Calu3 (cell line): ENCODE data around the gene CLIP2. TPM values are rescaled to one million over a fixed set of nuclear protein-coding genes. Genes with fewer than 3 reads are reported as not detected.
"Not testable (repeated sequence)": the region's sequence is repeated elsewhere in the genome, so short reads cannot be mapped to it uniquely, and the experiment has no call there.

ENCODE experiments used
- BruUV-seq: library from RNA; stranded (reverse); fragments of 400-500 nt; replicated peaks from 2 replicates; lab custom pipeline; 2021; lab: Mats Ljungman, UMichigan
- CTCF ChIA-PET: fragments of 300-600 bp; sonication (Branson Sonifier 250); formaldehyde crosslinking; loops from one replicate; lab custom pipeline; 2022; ENCODE audit warnings: antibody characterized with exemption; lab: Charles Lee
- DNase-seq: peaks from one replicate; pipeline ENCODE4 v3.0.0; 2022
- H3K27ac Mint-ChIP-seq: one replicate; pipeline ENCODE4 v1.8.0; 2022; ENCODE audit warnings: mixed read lengths; ENCODE audit not compliant: unreplicated experiment
- H3K27me3 Mint-ChIP-seq: one replicate; pipeline ENCODE4 v1.8.0; 2022; ENCODE audit warnings: mixed read lengths; ENCODE audit not compliant: unreplicated experiment
- H3K36me3 Mint-ChIP-seq: one replicate; pipeline ENCODE4 v1.8.0; 2022; ENCODE audit warnings: mild to moderate bottlenecking, moderate library complexity, mixed read lengths; ENCODE audit not compliant: insufficient read depth, unreplicated experiment
- H3K4me1 Mint-ChIP-seq: one replicate; pipeline ENCODE4 v1.8.0; 2022; ENCODE audit warnings: mild to moderate bottlenecking, low read depth, mixed read lengths; ENCODE audit not compliant: unreplicated experiment
- H3K4me3 Mint-ChIP-seq: one replicate; pipeline ENCODE4 v1.8.0; 2022; ENCODE audit warnings: mild to moderate bottlenecking, low read depth, moderate library complexity, mixed read lengths; ENCODE audit not compliant: unreplicated experiment
- H3K9me3 Mint-ChIP-seq: one replicate; pipeline ENCODE4 v1.8.0; 2022; ENCODE audit warnings: low read depth, mixed read lengths; ENCODE audit not compliant: unreplicated experiment
- CTCF ChIP-seq: fragments of 200-600 bp; IDR thresholded peaks from one replicate; pipeline ENCODE4 v1.8.0; 2022; ENCODE audit warnings: antibody characterized with exemption; ENCODE audit not compliant: unreplicated experiment
- intact Hi-C: fragments of 100-400 bp; cut with micrococcal nuclease; formaldehyde crosslinking; loops from one replicate; pipeline ENCODE4 v1.10.0; 2022; ENCODE audit not compliant: unreplicated experiment
- total RNA-seq: library from RNA; stranded (reverse); gene quantifications from 2 replicates; pipeline ENCODE4 v1.2.3, GENCODE V29; 2022

The CLIP2 gene
- total RNA-seq, 1 experiment from 2014 or later, result 22.4 TPM

- Mint-ChIP-seq H3K27me3 (no peaks in the 10 kb centered on the region), H3K36me3 (peaks cover 17% of the 10 kb centered on the region), H3K27ac (no peak overlapping the region), H3K4me1 (no peaks in the 10 kb centered on the region), H3K4me3 (no peak overlapping the region), H3K9me3 (no peaks in the 10 kb centered on the region)
- BruUV-seq, result no TSS peak
- DNase-seq, result no peak
- CTCF ChIA-PET, result no interaction called here
- no peak for TF ChIP-seq CTCF
- intact Hi-C loops, result no loop called here
Measured at GRCh38 chr7:74375726-74376220, 86.6 kb downstream of the CLIP2 start.

- BruUV-seq, result no TSS peak
- no peaks in the 10 kb centered on the region for H3K4me1 Mint-ChIP-seq
- CTCF ChIA-PET, result no interaction called here
- DNase-seq, result no peak
- H3K4me3 Mint-ChIP-seq, result no peak overlapping the region
- TF ChIP-seq CTCF, result no peak
- no peaks in the 10 kb centered on the region for H3K9me3 Mint-ChIP-seq
- H3K27ac Mint-ChIP-seq, result no peak overlapping the region
- peaks cover 18% of the 10 kb centered on the region for H3K36me3 Mint-ChIP-seq
- intact Hi-C loops, result no loop called here
- no peaks in the 10 kb centered on the region for H3K27me3 Mint-ChIP-seq
Measured at GRCh38 chr7:74376256-74377036, 87.2 kb downstream of the CLIP2 start.

- H3K9me3 Mint-ChIP-seq, result no peaks in the 10 kb centered on the region
- no peaks in the 10 kb centered on the region for H3K4me1 Mint-ChIP-seq
- CTCF ChIA-PET, result interaction anchor here (0.5 to 0.6 kb wide), 2 partner anchors 97 to 453 kb away, joined by 4 read pairs; no protein-coding TSS in a partner anchor
- H3K27ac Mint-ChIP-seq, result no peak overlapping the region
- no peak overlapping the region for H3K4me3 Mint-ChIP-seq
- TF ChIP-seq CTCF, result no peak
- intact Hi-C loops, result no loop called here
- no TSS peak for BruUV-seq
- H3K27me3 Mint-ChIP-seq, result no peaks in the 10 kb centered on the region
- no peak for DNase-seq
- H3K36me3 Mint-ChIP-seq, result peaks cover 27% of the 10 kb centered on the region
Measured at GRCh38 chr7:74379938-74380337, 90.7 kb downstream of the CLIP2 start.

DNA sequence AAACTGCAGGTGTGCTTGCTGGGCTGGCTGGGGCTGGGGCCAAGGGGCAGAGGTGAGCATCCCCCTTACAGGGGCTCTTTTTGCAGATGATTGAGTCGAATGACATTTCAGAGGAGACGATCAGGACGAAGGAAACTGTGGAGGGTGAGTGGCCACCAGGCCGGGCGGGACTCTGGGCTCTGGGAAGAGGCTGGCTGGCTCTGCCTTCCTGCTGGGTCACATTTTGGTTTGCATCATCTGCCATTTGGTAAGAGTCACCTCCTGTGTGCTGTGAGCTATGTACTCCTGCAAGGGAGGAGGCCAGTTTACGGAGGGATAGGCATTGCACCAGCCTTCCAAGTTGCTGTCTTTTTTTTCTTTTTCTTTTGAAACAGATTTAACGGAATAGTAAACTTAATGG lies 91.5 kb downstream of the CLIP2 start:
- no peak for TF ChIP-seq CTCF
- BruUV-seq, result no TSS peak
- Mint-ChIP-seq H3K27me3 (no peaks in the 10 kb centered on the region), H3K4me3 (no peak overlapping the region), H3K9me3 (no peaks in the 10 kb centered on the region), H3K4me1 (no peaks in the 10 kb centered on the region), H3K27ac (no peak overlapping the region), H3K36me3 (peaks cover 26% of the 10 kb centered on the region)
- DNase-seq, result no peak
- intact Hi-C loops, result no loop called here
- CTCF ChIA-PET, result interaction anchor here (0.5 kb wide), 1 partner anchor 96 kb away, joined by 4 read pairs; no protein-coding TSS in a partner anchor

DNA sequence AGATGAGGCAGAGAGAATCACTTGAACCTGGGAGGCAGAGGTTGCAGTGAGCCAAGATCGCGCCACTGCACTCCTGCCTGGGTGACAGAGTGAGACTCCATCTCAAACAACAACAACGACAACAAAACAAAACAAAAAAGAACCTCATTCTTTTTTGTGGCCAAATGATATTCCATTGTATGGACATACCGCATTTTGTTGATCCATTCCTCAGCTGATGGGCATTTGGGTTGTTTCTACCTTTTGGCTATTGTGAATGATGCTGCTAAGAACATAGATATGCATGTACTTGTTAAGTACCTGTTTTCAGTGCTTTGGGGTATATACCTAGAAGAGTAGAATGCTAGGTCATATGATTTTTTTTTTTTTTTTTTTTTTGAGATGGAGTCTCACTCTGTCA lies 94.9 kb downstream of the CLIP2 start:
- H3K4me3 Mint-ChIP-seq, CTCF ChIA-PET, H3K27ac Mint-ChIP-seq, H3K9me3 Mint-ChIP-seq, DNase-seq, H3K27me3 Mint-ChIP-seq, H3K4me1 Mint-ChIP-seq, BruUV-seq, intact Hi-C loops: not testable (repeated sequence)
- H3K36me3 Mint-ChIP-seq, result peaks cover 25% of the 10 kb centered on the region

- H3K27ac Mint-ChIP-seq, intact Hi-C loops, H3K27me3 Mint-ChIP-seq, H3K4me1 Mint-ChIP-seq, H3K9me3 Mint-ChIP-seq, BruUV-seq, DNase-seq, H3K4me3 Mint-ChIP-seq: not testable (repeated sequence)
- H3K36me3 Mint-ChIP-seq, result peaks cover 30% of the 10 kb centered on the region
- CTCF ChIA-PET, result interaction anchor here (0.7 kb wide), 1 partner anchor 108 kb away, joined by 5 read pairs; no protein-coding TSS in a partner anchor
Measured at GRCh38 chr7:74384854-74385253, 95.6 kb downstream of the CLIP2 start.
